ENCODE measurements around the gene CES2.
"Not testable (repeated sequence)": the region's sequence is repeated elsewhere in the genome, so short reads cannot be mapped to it uniquely, and the experiment has no call there.

CES2 gene

DNA sequence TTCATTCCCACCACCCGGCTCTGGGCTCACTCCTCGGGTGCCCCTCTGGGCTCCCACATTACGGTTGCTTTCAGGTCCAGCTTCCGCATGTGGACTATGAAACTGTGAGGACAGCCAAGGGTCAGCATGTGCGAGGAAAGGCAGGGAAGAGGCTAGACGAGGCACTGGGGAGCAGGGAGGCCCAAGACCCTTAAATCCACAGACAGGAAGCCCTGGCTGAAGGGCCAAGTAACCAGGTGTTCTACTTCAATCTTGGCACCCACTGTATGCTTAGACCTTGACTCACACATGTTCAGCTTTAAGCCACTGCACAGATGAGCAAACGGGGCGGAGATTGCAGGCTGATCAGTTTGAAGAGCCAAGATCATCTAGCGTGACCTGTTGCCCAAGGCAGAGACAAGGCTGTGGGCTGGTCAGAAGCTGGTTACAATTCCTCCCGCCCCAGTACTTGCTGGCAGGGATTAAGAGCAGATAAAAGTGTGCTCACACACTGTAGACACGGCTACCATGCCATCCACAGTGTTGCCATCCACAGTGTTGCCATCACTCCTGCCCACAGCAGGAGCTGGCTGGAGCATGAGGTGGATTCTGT lies 53.0 kb downstream of the CES2 start, which contains the start of gene CES4A:
Gene CES4A, plus strand, starts transcription at position 393 of the 592 bp plus-strand sequence. Its CDS starts 184 bp downstream, at position 577.
- Histone ChIP-seq H3K9me2 (ENCODE audit: low read depth, low read length) (no peaks in the 10 kb centered on the region), H3K4me3 (ENCODE audit: low read depth, low read length, poor library complexity, severe bottlenecking) (no peak within 1 kb of the TSS), H2AFZ (ENCODE audit: low read length) (no peak within 1 kb of the TSS), H3K36me3 (ENCODE audit: insufficient read depth, low read length) (no peaks in the 10 kb centered on the region), H3K4me1 (ENCODE audit: insufficient read depth, low read length, severe bottlenecking) (no peaks in the 10 kb centered on the region), H3F3A (ENCODE audit: insufficient read depth, low read length) (no peaks in the 10 kb centered on the region), H3K4me2 (ENCODE audit: low read length) (no peak within 1 kb of the TSS), H4K20me1 (ENCODE audit: insufficient read depth, low read length) (no peaks in the 10 kb centered on the region), H3K79me2 (ENCODE audit: insufficient read depth, low read length) (no peaks in the 10 kb centered on the region), H3K27me3 (ENCODE audit: insufficient read depth, low read length) (no peaks in the 10 kb centered on the region), H3K27ac (ENCODE audit: low read depth, low read length, poor library complexity, severe bottlenecking) (no peak within 1 kb of the TSS), H3K9me3 (ENCODE audit: low read length) (no peaks in the 10 kb centered on the region), H3K9ac (ENCODE audit: low read length) (no peak within 1 kb of the TSS)
- no peak for TF ChIP-seq EZH2 (IDR thresholded peaks at IDR 0.05; ENCODE audit: borderline replicate concordance, low read length)
- TF ChIP-seq, protein P1, sequence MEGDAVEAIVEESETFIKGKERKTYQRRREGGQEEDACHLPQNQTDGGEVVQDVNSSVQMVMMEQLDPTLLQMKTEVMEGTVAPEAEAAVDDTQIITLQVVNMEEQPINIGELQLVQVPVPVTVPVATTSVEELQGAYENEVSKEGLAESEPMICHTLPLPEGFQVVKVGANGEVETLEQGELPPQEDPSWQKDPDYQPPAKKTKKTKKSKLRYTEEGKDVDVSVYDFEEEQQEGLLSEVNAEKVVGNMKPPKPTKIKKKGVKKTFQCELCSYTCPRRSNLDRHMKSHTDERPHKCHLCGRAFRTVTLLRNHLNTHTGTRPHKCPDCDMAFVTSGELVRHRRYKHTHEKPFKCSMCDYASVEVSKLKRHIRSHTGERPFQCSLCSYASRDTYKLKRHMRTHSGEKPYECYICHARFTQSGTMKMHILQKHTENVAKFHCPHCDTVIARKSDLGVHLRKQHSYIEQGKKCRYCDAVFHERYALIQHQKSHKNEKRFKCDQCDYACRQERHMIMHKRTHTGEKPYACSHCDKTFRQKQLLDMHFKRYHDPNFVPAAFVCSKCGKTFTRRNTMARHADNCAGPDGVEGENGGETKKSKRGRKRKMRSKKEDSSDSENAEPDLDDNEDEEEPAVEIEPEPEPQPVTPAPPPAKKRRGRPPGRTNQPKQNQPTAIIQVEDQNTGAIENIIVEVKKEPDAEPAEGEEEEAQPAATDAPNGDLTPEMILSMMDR (IDR thresholded peaks at IDR 0.05; ENCODE audit: low read length), result no peak

DNA sequence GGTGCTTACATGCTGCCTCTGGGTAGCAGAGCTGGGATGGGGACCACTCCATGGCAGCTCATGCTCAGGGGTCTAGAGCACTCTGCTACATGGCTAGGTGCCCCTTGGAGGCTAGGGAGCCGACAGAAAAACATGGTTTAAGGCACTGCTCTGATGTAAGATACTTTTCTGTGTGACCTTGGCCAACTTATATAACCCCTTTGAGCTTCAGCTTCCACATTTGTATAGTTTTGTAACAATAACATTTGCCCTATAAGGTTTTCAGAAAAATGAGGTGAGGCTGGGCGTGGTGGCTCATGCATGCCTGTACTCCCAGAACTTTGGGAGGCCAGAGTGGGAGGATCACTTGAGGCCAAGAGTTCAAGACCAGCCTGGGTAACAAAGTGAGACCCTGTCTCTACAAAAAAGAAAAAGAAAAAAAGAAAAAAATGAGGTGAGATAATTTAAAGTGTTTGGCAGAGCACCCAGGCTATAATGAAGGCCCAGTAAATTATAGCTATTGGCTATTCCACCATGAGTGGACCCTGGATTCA lies 56.3 kb downstream of the CES2 start:
- H3K27ac ChIP-seq (ENCODE audit: low read depth, low read length, poor library complexity, severe bottlenecking), result no peak overlapping the region
- no peaks in the 10 kb centered on the region for H3K9me3 ChIP-seq (ENCODE audit: low read length)
- H2AFZ ChIP-seq (ENCODE audit: low read length), result no peak overlapping the region
- H3K4me1 ChIP-seq (ENCODE audit: insufficient read depth, low read length, severe bottlenecking), result no peaks in the 10 kb centered on the region
- no peaks in the 10 kb centered on the region for H3K9me2 ChIP-seq (ENCODE audit: low read depth, low read length)
- no peak overlapping the region for H3K4me3 ChIP-seq (ENCODE audit: low read depth, low read length, poor library complexity, severe bottlenecking)
- H3K4me2 ChIP-seq (ENCODE audit: low read length), result no peak overlapping the region
- H4K20me1 ChIP-seq (ENCODE audit: insufficient read depth, low read length), result no peaks in the 10 kb centered on the region
- H3K79me2 ChIP-seq (ENCODE audit: insufficient read depth, low read length), result no peaks in the 10 kb centered on the region
- H3F3A ChIP-seq (ENCODE audit: insufficient read depth, low read length), result no peaks in the 10 kb centered on the region
- H3K36me3 ChIP-seq (ENCODE audit: insufficient read depth, low read length), result no peaks in the 10 kb centered on the region
- H3K9ac ChIP-seq (ENCODE audit: low read length), result no peak overlapping the region
- TF ChIP-seq, protein P1 (IDR thresholded peaks at IDR 0.05; ENCODE audit: low read length), result no peak
- no peak for TF ChIP-seq EZH2 (IDR thresholded peaks at IDR 0.05; ENCODE audit: borderline replicate concordance, low read length)
- H3K27me3 ChIP-seq (ENCODE audit: insufficient read depth, low read length), result no peaks in the 10 kb centered on the region

DNA sequence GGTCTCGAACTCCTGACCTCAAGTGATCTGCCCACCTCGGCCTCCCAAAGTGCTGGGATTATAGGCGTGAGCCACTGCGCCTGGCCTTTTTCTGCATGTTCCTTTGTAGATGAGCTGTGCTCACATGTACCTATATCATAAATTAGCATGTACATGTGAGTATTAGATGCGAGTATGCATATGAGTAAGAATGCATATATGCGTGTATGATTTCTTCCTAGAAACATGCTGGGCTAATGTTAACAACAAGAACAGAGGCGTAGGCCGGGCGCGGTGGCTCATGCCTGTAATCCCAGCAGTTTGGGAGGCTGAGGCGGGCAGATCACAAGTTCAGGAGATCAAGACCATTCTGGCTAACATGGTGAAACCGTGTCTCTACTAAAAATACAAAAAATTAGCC lies 58.2 kb downstream of the CES2 start:
- not testable (repeated sequence) for H3K27me3 ChIP-seq (ENCODE audit: insufficient read depth, low read length); H2AFZ ChIP-seq (ENCODE audit: low read length); H3K4me3 ChIP-seq (ENCODE audit: low read depth, low read length, poor library complexity, severe bottlenecking); H3K4me1 ChIP-seq (ENCODE audit: insufficient read depth, low read length, severe bottlenecking); H3K9me3 ChIP-seq (ENCODE audit: low read length); H4K20me1 ChIP-seq (ENCODE audit: insufficient read depth, low read length); H3K36me3 ChIP-seq (ENCODE audit: insufficient read depth, low read length); H3F3A ChIP-seq (ENCODE audit: insufficient read depth, low read length); H3K27ac ChIP-seq (ENCODE audit: low read depth, low read length, poor library complexity, severe bottlenecking); H3K9me2 ChIP-seq (ENCODE audit: low read depth, low read length); H3K4me2 ChIP-seq (ENCODE audit: low read length); H3K9ac ChIP-seq (ENCODE audit: low read length); H3K79me2 ChIP-seq (ENCODE audit: insufficient read depth, low read length)
